ENCODE results near the gene BMP3. TPM values are rescaled to one million over a fixed set of nuclear protein-coding genes. Genes with fewer than 3 reads are reported as not detected.

BMP3 gene
- total and polyA plus RNA-seq, 2 experiments from 2014 or later, result 2.9 to 7.7 TPM

DNA sequence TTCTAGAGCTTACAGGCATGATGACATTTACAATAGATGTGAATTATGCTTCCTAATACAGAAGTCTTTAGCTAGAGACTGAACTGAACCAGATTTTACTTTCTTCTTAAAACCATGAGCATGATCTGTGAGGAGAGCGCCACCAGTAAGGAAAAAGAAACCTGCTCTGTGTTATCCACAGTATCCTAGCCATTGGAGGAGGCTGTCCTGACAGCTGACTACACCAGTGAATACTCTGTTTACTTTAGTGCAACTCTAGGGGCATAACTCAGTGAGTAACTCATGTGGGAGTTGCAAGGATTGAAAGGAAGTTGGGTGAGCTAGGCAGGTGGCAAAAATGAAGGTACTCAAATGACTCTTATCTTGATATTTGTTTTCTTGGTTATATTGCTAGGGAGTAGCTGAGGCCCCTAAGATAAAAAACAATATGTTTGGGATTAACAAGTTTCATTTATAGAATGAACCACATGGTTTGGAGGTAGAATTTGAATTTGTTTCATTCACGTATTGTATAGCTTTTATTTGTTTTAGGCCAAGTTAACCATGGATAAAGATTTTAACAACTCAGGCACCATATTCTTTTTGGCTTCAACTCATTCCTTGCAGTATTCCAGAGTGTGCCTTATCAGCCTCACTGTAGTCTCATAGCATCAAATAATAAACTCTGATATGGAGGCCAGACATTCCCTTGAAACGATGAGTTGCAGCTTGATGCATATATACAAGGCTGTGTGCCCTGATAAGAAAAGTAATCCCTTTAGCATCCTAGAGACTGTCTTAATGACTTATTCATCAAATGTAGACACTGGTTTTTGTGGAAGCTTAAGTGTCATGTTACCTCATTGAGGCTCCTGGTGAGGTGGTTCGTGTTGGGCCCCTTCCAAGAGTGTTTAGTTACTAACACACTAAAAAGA, 2.5 kb downstream of the BMP3 start:
- H3K36me3 ChIP-seq (replicated peaks; ENCODE audit: insufficient read depth, low read depth), result no peaks in the 10 kb centered on the region
- no peaks in the 10 kb centered on the region for H3K9me3 ChIP-seq (ENCODE audit: low read depth)
- peaks cover 69% of the 10 kb centered on the region for H3K27me3 ChIP-seq
- no peaks in the 10 kb centered on the region for H3K79me2 ChIP-seq
- WGBS (ENCODE audit: low lambda C conversion rate, missing lambda C conversion rate), result 41% methylated on average over 4 of the region's 4 CpGs
- no peak for TF ChIP-seq EZH2 (IDR thresholded peaks at IDR 0.05; ENCODE audit: borderline replicate concordance)
- H3K4me1 ChIP-seq (ENCODE audit: insufficient read depth), result peaks cover 8% of the 10 kb centered on the region
- no peak overlapping the region for H2AFZ ChIP-seq
- no peaks in the 10 kb centered on the region for H4K20me1 ChIP-seq (ENCODE audit: insufficient read depth, poor library complexity, severe bottlenecking)
- H3K4me2 ChIP-seq, result peak overlapping the region; percentile 95
- H3K4me3 ChIP-seq, result no peak overlapping the region
- no peak overlapping the region for H3K27ac ChIP-seq
- no peak for DNase-seq (ENCODE audit: low spot score)
- H3K9me2 ChIP-seq (replicated peaks; ENCODE audit: insufficient read depth), result no peaks in the 10 kb centered on the region

GRCh38 chr4:81038636-81039350, 8.3 kb downstream of the BMP3 start:
- WGBS (ENCODE audit: low lambda C conversion rate, missing lambda C conversion rate), result 56% methylated on average over 1 of the region's 1 CpG
- Histone ChIP-seq H3K27ac (no peak overlapping the region), H3K36me3 (replicated peaks; ENCODE audit: insufficient read depth, low read depth) (no peaks in the 10 kb centered on the region), H2AFZ (no peak overlapping the region), H3K9me3 (ENCODE audit: low read depth) (no peaks in the 10 kb centered on the region), H3K4me3 (no peak overlapping the region), H3K4me1 (ENCODE audit: insufficient read depth) (peaks cover 6% of the 10 kb centered on the region), H3K4me2 (no peak overlapping the region), H3K79me2 (no peaks in the 10 kb centered on the region), H3K9me2 (replicated peaks; ENCODE audit: insufficient read depth) (no peaks in the 10 kb centered on the region), H3K27me3 (peaks cover 20% of the 10 kb centered on the region), H4K20me1 (ENCODE audit: insufficient read depth, poor library complexity, severe bottlenecking) (no peaks in the 10 kb centered on the region)
- DNase-seq (ENCODE audit: low spot score), result no peak
- no peak for TF ChIP-seq EZH2 (IDR thresholded peaks at IDR 0.05; ENCODE audit: borderline replicate concordance)
- TF ChIP-seq, protein P1, sequence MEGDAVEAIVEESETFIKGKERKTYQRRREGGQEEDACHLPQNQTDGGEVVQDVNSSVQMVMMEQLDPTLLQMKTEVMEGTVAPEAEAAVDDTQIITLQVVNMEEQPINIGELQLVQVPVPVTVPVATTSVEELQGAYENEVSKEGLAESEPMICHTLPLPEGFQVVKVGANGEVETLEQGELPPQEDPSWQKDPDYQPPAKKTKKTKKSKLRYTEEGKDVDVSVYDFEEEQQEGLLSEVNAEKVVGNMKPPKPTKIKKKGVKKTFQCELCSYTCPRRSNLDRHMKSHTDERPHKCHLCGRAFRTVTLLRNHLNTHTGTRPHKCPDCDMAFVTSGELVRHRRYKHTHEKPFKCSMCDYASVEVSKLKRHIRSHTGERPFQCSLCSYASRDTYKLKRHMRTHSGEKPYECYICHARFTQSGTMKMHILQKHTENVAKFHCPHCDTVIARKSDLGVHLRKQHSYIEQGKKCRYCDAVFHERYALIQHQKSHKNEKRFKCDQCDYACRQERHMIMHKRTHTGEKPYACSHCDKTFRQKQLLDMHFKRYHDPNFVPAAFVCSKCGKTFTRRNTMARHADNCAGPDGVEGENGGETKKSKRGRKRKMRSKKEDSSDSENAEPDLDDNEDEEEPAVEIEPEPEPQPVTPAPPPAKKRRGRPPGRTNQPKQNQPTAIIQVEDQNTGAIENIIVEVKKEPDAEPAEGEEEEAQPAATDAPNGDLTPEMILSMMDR (IDR thresholded peaks at IDR 0.05; ENCODE audit: poor library complexity), result no peak
- no peak for TF ChIP-seq EZH2phosphoT487 (IDR thresholded peaks at IDR 0.05; ENCODE audit: low read depth, severe bottlenecking, unreplicated experiment)

- WGBS (ENCODE audit: low lambda C conversion rate, missing lambda C conversion rate), result 41% methylated on average over 4 of the region's 4 CpGs
- no peak for TF ChIP-seq EZH2 (IDR thresholded peaks at IDR 0.05; ENCODE audit: borderline replicate concordance)
- TF ChIP-seq, protein P1 (IDR thresholded peaks at IDR 0.05; ENCODE audit: poor library complexity), result no peak
- Histone ChIP-seq H3K79me2 (no peaks in the 10 kb centered on the region), H3K36me3 (replicated peaks; ENCODE audit: insufficient read depth, low read depth) (no peaks in the 10 kb centered on the region), H2AFZ (no peak overlapping the region), H3K9me3 (ENCODE audit: low read depth) (no peaks in the 10 kb centered on the region), H3K4me1 (ENCODE audit: insufficient read depth) (peaks cover 6% of the 10 kb centered on the region), H3K27me3 (peaks cover 15% of the 10 kb centered on the region), H3K27ac (no peak overlapping the region), H3K4me2 (no peak overlapping the region), H4K20me1 (ENCODE audit: insufficient read depth, poor library complexity, severe bottlenecking) (no peaks in the 10 kb centered on the region), H3K4me3 (no peak overlapping the region), H3K9me2 (replicated peaks; ENCODE audit: insufficient read depth) (no peaks in the 10 kb centered on the region)
- peak; percentile 19 for DNase-seq (ENCODE audit: low spot score)
Observed at GRCh38 chr4:81039351-81039972, 9.0 kb downstream of the BMP3 start.
